ENCODE measurements around the gene TTL. TPM values are rescaled to one million over a fixed set of nuclear protein-coding genes. Genes with fewer than 3 reads are reported as not detected.

Gene TTL
- total RNA-seq, 1 donor: 75.6 TPM

- no peak for TF ChIP-seq CTCF (IDR thresholded peaks at IDR 0.05; ENCODE audit: insufficient read depth, low read length)
- H3K4me3 ChIP-seq (ENCODE audit: low read depth, low read length): peak overlapping the region; percentile 96
- no peak for DNase-seq (ENCODE audit: low read depth)
Observed at GRCh38 chr2:112585400-112585799, 103.4 kb downstream of the TTL start.

GRCh38 chr2:112585873-112586464, 104.0 kb downstream of the TTL start:
- TF ChIP-seq CTCF (IDR thresholded peaks at IDR 0.05; ENCODE audit: insufficient read depth, low read length): no peak
- H3K4me3 ChIP-seq (ENCODE audit: low read depth, low read length): no peak overlapping the region
- no peak for DNase-seq (ENCODE audit: low read depth)

- no peak for DNase-seq (ENCODE audit: low read depth)
Observed at GRCh38 chr2:112588611-112589045, 106.7 kb downstream of the TTL start.

More at GRCh38 chr2:112588611-112589045, 106.7 kb downstream of the TTL start:
- no peak for TF ChIP-seq CTCF (IDR thresholded peaks at IDR 0.05; ENCODE audit: insufficient read depth, low read length)
- no peak overlapping the region for H3K4me3 ChIP-seq (ENCODE audit: low read depth, low read length)

Small RNAs within 50 kb of the gene (small RNA-seq; reads per million reads assigned to genes)
- gene RF00019: not detected

Other genes starting within 250 kb of the TTL start
- 17.4 and 45.1 TPM in 2 replicates for gene ZC3H8, start 227.1 kb upstream of the TTL start, total RNA-seq (ENCODE audit: low replicate concordance)
- 2.9 and 7.5 TPM in 2 replicates for gene ZC3H6, start 206.6 kb upstream of the TTL start, total RNA-seq (ENCODE audit: low replicate concordance)
- gene RGPD8, start 48.5 kb upstream of the TTL start, total RNA-seq (ENCODE audit: low replicate concordance): 16.4 and 22.1 TPM in 2 replicates
- 12.2 and 15.3 TPM in 2 replicates for gene POLR1B, start 60.3 kb downstream of the TTL start, total RNA-seq (ENCODE audit: low replicate concordance)
- gene CHCHD5, start 102.5 kb downstream of the TTL start, total RNA-seq (ENCODE audit: low replicate concordance): 9.2 and 13.1 TPM in 2 replicates
- gene SLC20A1, start 163.8 kb downstream of the TTL start, total RNA-seq (ENCODE audit: low replicate concordance): 127 and 134 TPM in 2 replicates
- not detected in 2 replicates for gene NT5DC4, start 238.9 kb downstream of the TTL start, total RNA-seq (ENCODE audit: low replicate concordance)